ENCODE data around the gene FOLR2.

FOLR2 gene

DNA sequence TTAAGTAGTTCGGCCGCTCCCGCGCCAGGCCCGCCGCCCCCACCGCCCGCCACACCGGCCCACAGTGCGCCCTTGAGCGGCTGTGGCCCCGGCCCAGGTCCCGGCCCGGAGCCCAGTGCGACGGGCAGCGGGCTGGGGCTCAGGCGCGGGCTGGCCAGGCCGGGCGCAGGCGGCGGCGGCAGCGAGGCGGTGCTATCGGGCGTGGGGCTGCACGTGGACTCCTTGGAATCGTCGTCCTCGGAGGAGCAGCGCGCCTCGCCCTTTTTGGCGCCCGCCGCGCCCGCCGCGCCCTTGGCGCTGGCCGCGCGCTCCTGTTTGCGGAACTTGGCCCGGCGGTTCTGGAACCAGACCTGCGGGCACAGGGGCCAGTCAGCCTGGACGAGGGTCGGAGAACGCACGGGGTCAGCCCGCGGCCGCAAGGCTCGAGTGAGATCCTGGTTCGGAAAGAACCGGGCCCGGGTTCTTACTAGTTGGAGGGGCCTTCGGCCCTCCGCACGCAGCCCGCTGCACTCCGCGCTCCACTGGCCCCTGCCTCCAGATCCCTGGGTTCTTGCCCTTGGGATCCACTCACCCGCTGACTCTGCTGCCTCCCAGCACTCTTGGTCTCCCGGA, 23.4 kb downstream of the FOLR2 start:
- no peak for DNase-seq (ENCODE audit: low spot score)

DNA sequence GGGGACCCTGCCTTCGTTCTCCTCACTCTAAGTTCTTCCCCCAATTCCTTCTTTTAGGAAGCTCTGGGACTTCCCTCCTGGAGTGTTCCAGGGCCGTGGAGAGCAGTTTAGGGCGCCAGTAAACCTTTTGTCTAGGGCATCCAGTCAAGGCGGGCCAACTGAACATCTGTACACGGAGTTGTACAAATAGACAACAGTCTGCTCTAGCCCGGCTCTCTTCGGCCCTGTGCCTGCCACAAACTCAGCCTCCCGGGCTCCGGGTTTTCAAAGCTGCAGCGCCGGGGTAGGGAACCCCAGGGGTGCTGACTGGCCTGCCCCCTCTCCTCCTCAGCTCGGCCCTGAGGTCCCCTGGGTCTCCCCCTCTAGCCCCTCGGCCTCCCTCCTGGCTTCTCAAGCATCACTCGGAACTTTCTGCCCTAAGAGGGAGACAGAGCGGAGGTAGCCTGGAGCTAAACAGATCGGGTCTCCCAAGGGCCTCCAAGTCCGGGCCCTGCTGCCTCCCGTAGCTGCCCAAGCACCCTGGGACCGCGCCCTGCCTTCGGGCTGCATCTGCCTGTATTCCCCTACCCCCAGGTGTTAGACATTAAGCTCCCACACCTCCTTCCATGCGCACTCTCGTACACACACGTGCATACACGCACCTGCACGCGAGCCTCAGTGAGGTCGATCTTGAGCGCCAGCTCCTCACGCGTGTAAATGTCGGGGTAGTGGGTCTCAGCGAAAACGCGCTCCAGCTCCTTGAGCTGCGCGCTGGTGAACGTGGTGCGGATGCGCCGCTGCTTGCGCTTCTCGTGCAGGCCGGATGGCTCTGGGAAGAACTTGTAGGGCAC, 24.1 kb downstream of the FOLR2 start:
- no peak for DNase-seq (ENCODE audit: low spot score)
- peak; percentile 27 for FAIRE-seq

More for the DNA sequence above, 23.4 kb downstream of the FOLR2 start:
- FAIRE-seq, result no peak

DNA sequence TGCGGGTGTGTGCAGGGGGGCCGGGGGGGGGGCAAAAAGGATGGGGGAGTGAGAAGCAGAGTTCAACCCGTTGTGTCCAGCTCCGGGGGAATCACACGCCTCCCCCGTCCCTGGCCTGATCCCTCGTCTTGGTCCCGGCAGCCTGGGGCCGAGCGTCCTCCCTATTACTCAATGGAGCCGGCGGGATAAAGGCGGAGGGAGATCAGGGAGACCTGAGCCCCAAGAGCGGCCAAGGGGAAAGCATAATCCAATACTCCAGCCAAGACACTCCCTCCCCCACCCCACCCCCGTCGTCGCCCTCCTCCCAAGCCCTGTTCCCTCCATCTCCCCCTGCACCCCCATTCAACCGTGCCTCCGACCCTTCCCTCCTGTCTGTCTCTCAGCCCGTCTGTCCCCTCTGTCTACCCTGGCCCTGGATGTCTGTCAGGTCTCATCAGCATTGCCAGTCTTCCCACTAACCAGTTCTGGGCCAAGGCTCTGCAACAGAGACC, 24.7 kb downstream of the FOLR2 start:
- DNase-seq (ENCODE audit: low spot score) (no peak), FAIRE-seq (no peak)

DNA sequence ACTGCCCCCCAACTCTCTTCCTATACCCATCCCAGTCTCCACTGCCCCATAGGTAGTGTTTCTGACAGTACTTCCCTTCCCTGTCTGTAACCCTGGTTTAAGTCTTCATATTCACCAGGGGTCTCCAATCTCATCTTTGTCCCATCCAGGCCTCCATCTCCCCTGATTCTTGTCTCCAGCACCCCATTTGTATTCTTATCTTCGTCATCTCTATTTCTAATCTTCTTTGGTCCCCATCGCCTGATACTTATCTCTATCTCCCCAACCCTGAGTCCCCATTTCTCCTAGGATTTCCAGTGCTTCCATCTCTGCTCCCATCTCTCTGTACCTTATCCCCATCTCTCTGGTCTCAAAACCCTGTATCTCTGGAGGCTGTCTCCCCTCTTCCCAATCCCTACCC, 25.5 kb downstream of the FOLR2 start:
- DNase-seq (ENCODE audit: low spot score) (no peak), FAIRE-seq (no peak)

DNA sequence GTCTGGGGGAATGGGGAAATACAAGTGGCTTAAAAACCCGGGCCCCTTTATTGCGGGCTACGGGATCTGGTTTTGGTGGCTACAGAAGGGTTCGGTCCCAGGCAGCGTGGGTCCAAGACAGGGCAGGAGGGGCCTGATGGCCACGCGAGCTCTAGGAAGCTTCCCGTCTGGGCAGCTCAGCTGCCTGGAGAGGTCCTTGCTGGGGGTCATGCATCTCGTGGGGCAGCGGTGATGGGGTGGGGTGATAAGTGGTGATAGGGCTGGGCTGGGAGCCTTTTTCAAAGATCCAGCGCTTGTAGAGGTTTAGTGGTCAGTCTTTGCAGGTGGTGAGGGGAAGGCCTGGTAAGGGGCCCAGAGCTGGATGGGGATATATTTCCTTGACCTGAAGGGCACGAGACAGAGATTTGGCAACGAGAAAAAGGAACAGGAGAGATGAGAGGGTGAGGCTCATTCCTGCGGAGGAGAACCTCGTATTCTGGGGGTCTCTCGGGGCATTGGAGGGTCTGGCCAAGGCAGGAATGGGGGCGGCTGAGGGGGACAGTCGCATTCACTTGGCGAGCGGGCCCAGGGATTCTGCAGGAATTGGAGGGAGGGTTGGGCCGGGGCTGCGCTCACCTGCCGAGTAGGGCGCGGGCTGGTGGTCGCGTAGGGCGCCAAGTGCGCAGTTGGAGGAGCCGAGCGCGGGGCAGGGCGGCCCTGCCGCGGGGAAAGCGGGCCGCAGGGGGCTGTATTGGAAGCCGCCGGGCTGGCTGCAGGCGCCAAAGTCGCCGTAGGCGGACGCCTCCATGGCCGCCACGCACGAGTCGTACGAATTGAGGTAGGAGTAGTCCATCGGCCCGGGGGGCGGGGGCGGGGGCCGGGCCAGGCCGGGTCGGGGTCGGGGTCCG, 26.8 kb downstream of the FOLR2 start:
- DNase-seq (ENCODE audit: low spot score), result no peak
- FAIRE-seq, result no peak

DNA sequence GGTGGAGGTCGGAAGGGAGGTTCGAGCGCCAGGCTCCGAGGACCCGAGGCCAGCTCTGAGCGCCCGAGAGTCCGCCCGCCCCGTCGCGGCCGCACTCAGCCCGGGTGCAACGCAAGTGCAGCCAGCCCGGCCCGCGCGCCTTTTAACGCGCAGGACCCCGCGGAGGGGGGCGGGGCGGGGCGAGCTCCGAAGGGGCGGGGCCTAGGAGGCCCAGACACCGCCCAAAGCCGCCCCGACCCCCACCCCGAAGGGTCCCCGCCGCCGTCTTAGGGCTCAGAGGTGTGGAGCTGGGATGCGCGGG, 27.4 kb downstream of the FOLR2 start, which contains the start of gene PHOX2A:
Gene PHOX2A (minus strand): TSS at position 117 of the 301 bp plus-strand sequence. CDS start 172 bp downstream, outside the sequence.
- FAIRE-seq, result no peak
- DNase-seq (ENCODE audit: low spot score), result no peak

DNA sequence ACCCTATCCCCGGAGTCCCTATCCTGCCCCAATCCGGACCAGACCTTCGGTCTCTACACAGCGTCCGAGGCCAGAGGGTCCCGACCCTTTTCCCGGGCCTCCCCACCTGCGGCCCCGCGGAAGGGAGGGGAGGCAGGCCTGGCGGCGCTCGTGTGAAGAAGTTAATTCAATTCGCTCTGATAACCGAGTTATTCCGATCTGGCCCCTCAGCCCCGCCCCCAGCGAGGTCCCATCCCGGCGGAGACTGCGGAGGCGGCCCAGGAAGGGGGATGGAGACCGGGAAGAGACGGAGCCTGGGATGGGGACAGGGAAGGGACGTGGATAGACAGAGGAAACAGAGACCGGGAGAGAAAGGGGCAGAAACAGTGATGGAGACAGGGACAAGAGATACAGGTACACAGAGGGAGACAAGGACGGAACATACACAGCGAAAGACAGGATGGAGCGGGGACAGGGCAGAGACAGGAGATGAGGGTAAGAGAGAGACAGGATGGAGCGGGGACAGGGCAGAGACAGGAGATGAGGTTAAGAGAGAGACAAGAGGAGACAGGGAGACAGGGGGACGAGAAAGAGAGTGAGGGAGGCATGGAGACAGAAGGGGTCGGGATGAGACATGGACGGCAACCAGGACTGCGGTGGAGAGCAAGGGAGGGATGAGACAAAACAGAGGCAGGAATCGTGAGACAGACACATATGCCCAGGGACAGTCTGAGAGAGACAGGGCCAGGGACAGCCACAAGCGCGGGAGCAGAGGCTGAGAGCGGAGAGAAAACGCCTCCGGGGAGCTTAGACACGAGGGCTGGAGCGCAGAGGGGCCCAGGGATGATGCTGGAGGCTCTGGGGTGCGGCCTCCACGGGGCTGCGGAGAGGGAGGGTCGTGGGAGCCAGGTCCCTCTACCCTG, 28.0 kb downstream of the FOLR2 start:
- no peak for DNase-seq (ENCODE audit: low spot score)
- no peak for FAIRE-seq

DNA sequence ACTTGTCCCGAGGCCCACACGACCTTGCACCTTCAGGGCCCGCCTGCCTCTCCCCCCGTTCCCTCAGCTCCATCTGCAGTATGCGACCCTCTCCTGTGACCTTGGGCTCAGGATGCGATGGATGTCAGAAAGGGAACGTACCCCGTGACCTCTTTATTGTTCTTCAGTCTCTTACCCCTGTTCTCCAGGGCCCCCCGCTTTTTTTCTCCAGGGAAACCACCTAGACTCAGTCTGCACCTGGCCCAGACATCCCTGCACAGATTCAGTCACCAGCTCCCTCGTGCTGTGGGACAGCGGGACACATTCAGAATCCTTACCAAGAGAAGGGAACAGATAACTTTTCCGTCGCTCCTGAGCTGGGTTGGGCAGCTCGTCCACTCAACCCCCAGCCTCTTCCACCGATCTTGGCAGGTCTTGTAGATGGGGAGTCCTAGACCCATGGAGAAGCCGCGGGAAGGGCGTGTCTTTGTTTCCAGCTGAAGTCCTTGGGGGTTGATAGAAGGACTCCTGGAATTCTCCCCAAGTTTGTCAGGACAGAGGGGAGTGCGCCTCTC, 28.7 kb downstream of the FOLR2 start:
- no peak for DNase-seq (ENCODE audit: low spot score)
- FAIRE-seq, result no peak

DNA sequence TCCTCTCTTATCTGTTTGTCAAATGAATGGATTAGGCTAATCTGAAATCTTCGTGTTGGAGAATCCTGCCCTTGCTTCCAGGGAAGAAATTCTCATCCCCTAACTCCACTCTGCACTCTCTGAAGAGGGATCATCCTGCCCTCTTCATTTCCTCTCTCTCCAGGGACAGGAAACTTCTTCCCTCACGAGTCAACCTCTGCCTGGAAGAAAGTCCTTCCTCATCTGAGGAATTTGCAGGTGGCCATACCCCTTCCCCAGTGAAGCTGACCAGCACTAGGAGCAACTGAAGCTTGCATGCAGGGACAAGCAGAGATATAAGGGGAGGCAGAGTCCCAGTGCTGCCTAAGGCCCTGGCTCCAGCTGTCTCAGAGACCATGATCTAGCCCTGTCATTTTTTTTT, 31.0 kb downstream of the FOLR2 start:
- no peak for DNase-seq (ENCODE audit: low spot score)
- FAIRE-seq, result no peak

DNA sequence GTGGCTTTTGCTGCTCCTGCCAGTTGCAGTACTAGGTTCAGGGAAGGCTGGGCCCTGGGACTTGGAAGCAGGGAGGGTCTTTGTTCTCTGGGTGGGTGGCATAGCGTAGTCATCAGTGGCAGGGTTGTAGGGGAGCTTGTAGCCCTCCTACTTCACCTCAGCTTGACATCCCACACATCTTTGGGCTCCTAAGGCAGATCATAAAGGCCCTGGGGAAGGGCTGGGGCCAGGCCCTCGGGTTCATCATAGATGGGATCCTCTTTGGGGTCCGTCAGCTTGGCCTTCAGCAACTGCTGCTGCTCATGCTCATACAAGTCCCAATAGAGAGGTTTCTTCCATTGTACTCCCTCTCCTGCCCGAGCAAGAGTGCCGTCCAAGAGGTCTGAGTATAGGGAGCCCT, 33.4 kb downstream of the FOLR2 start:
- FAIRE-seq, result no peak
- no peak for DNase-seq (ENCODE audit: low spot score)

DNA sequence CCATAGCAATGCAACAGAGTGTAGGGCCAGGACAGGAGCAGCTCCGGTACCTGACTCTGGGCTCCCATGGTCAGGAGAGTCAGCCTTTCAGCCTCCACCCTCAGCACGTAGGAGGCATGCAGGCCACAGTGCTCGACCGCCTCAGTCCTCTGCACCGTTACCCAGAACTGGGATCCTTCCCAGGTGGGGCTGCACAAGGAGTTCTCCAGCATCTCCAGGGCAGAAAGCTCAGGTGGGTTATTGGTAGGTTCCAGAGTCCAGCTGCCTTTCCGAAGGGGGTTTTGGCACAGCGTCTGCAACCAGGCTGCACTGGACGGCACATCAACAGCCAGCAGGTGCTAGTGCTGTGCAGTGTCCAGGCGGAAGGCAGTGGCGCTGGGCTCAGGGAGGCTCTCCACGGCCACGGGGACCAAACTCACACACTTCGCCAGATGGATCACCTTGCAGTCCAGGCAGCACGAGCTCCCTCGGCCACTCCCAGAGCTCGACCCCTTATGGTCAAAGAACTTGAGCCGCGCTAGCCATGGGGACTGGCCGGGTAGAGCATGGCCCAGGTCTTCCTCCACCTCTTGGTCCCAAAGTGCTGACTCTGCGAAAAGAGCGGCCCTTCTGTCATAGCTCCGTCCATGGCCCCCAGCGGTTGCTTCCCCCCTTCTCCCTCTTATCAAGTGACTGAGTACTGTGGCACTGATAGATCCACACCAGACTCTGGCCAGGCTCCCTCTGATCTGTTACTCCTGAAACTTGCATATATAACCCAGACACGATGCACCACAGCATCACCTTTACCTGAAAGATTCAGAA, 34.3 kb downstream of the FOLR2 start:
- no peak for FAIRE-seq
- no peak for DNase-seq (ENCODE audit: low spot score)

DNA sequence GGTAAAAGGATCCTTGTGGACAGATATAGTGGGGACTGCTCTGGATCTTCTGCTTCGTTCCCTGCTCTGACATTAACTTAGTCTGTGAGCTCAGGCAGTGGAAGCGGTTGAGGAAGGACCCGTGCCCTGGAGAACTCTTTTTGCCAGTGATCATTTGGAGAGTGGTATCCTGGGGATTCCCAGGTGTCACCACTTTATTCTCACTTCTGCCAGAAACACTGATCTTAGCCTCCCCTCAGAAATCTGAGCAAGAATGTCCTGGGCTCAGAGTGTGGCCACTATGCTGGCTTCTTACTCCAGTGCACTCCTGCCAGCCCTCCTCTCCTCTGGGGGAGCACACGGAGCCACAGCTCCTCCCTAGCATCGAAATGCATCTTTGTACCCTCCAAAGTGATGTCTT, 35.0 kb downstream of the FOLR2 start:
- no peak for DNase-seq (ENCODE audit: low spot score)
- FAIRE-seq, result no peak

DNA sequence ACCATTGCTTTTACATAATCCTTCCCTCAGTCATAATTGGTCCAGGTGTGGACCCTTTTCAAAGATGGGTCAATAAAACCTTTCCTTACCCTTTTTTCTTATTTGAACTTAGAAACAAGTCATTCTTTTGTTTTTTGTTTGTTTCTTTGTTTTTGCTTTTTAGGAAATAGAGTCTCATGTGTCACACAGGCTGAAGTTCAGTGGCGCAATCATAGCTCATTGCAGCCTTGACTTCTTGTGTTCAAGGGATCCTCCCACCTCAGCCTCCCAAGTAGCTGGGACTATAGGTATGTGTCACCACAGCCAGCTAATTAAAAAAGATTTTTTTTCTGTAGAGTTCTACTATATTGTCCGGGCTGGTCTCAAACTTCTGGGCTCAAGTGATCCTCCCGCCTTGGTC, 36.8 kb downstream of the FOLR2 start:
- DNase-seq (ENCODE audit: low spot score) (no peak), FAIRE-seq (no peak)

DNA sequence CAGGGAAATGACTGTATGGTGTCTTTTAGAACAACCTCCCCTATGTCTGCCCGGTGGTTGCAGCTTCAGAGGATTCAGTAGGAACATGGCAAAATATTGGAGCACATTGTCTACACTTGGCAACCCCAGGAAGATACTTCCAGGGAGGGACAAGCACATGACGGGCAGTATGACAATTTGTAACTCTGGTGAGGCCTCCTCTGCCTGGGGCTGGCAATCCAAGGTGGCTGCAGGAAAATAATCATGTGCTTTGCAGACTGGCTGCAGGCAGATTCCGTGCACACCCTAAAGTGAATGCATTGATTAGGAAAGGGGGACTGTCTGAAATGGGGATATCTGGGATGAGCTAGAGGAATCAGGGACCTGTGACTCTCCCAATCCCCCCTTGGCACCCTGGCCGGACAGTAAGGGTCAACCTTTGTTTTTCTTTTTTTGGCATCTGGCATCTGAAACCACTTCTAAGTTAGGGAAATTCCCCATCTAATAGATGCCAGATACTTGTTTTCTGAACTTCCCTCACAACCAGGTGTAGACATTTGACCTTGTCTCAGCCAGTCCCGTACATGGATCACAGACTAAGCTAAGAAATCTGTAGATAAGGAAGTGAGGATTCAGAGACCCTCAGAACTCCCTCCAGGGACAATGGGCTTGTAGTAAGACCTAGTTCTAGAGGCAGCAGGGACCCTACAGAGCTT, 37.9 kb downstream of the FOLR2 start:
- DNase-seq (ENCODE audit: low spot score) (no peak), FAIRE-seq (no peak)

DNA sequence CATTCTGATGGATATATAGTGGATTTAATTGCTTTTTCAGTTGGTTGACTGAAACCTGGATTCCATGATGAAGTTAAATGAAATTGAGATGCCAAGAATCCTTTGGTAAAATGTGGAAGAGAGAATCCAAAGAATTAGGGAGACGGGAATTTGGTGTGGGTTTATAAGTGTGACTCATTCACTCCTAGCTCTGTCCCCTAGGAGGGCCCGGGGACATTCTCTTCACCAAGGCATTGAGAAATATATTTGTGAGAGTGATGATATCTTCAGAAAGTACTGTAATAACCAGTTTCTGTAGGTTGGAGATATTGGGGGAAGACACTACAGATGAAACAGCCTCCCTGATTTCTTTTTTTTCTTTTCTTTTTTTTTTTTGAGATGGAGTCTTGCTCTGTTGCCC, 41.0 kb downstream of the FOLR2 start:
- FAIRE-seq (no peak), DNase-seq (ENCODE audit: low spot score) (no peak)

DNA sequence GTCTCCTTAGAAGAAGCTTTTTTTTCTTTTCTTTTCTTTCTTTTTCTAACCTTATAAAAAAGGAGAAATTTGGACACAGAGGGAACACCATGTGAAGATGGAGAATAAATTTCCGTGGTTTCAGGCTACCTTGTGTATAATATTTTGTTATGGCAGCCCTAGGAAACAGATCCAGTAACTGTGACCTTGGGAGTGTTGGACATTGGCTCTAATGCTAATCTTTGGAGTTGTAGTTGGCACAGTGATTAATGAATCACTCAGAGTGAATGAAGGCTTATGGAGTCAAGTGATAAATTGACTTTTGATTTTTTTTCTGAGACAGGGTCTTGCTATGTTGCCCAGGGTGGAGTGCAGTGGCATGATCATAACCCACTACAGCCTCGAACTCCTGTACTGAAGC, 42.9 kb downstream of the FOLR2 start:
- FAIRE-seq (no peak), DNase-seq (ENCODE audit: low spot score) (no peak)

DNA sequence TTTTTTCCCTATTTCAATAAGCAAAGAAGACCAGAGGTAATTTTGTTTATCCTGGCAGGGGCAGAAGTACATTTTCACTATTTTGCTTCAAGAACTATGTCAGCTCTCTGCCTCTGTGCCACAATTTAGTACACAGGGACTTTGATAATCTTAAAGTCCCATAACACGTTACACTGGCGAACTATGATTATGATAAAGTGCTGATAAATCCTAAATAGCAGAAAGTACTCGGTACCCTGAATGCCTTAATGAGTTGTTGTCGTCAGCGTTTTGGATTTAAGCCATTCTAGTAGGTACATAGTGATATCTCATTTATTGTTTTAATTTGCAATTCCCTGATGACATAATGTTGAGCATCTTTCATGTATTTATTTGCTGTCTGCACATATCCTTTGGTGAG, 44.0 kb downstream of the FOLR2 start:
- DNase-seq (ENCODE audit: low spot score), result no peak
- FAIRE-seq, result no peak

DNA sequence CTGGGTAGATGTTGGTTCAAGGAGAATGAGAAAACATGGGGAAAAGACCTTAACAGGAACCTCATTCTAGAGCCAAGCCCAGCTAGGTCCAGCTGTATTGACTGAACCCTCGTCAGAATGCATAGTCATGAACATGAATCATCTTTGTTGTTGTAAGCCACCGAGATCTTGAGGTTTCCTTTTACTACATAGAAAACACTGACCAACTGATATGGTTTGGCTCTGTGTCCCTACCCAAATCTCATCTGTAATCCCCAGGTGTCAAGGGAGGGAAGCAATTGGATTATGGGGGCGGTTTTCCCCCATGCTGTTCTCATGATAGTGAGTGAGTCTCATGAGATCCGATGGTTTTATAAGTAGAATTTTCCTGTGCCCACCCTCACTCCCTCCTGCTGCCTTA, 46.8 kb downstream of the FOLR2 start:
- DNase-seq (ENCODE audit: low spot score) (peak; percentile 42), FAIRE-seq (no peak)

DNA sequence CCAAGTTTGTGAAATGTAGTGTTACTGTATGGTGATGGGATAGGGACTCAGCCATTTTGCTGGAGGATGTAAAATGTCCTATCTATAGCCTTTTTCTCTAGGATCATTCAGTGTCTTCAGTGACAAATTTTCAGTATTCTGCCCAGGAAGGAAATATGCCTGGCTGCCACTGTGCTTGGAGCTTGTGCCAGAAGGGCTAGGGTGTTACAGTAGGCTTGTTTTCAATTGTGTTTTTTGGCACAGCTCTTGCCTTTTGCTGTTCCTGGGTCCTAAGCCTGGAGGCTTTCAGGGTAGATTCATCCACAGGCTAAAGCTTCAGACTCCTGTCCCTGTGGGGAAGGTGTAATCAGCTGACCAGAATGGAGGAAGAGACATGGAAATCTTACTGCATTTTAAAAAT, 49.4 kb downstream of the FOLR2 start:
- no peak for FAIRE-seq

More for the DNA sequence above, 49.4 kb downstream of the FOLR2 start:
- DNase-seq (ENCODE audit: low spot score), result no peak

Measured in urothelium cell line (cell line).